HG03439 (cell line): ENCODE measurements around the gene ARMC10.
"Not testable (repeated sequence)": the region's sequence is repeated elsewhere in the genome, so short reads cannot be mapped to it uniquely, and the experiment has no call there.

Source experiments
- ATAC-seq: cut with Tn5 transposase; IDR thresholded peaks from one replicate; pipeline ENCODE4 v1.9.1; 2021; ENCODE audit warnings: mild to moderate bottlenecking, moderate library complexity; ENCODE audit not compliant: unreplicated experiment

ARMC10 gene

GRCh38 chr7:103074519-103075336, at the start of gene ARMC10, which contains the start of gene FBXL13:
ARMC10 (plus strand) TSS chr7:103075140; CDS start chr7:103075273, 133 bp downstream.
FBXL13 (minus strand) TSS chr7:103074796.
- ATAC-seq, result peak; percentile 94

- ATAC-seq, result no peak
These were observed 49.6 kb upstream of the ARMC10 start for GRCh38 chr7:103025341-103025740.

- ATAC-seq, result no peak
These were observed 43.9 kb upstream of the ARMC10 start for GRCh38 chr7:103031024-103031423.

GRCh38 chr7:103031781-103032180, 43.2 kb upstream of the ARMC10 start:
- ATAC-seq, result no peak

- not testable (repeated sequence) for ATAC-seq
These were observed 40.6 kb upstream of the ARMC10 start for GRCh38 chr7:103034318-103034717.

GRCh38 chr7:103037476-103037822, 37.5 kb upstream of the ARMC10 start:
- ATAC-seq, result no peak

- not testable (repeated sequence) for ATAC-seq
These were observed 36.9 kb upstream of the ARMC10 start for GRCh38 chr7:103037823-103038739.

GRCh38 chr7:103041815-103042214, 33.1 kb upstream of the ARMC10 start:
- ATAC-seq, result not testable (repeated sequence)

GRCh38 chr7:103048833-103049232, 26.1 kb upstream of the ARMC10 start:
- ATAC-seq, result no peak

- no peak for ATAC-seq
These were observed 23.4 kb upstream of the ARMC10 start for GRCh38 chr7:103051519-103051918.

GRCh38 chr7:103056006-103056405, 18.9 kb upstream of the ARMC10 start:
- not testable (repeated sequence) for ATAC-seq

GRCh38 chr7:103058122-103058521, 16.8 kb upstream of the ARMC10 start:
- no peak for ATAC-seq

GRCh38 chr7:103059471-103059870, 15.5 kb upstream of the ARMC10 start:
- no peak for ATAC-seq

GRCh38 chr7:103063895-103064294, 11.0 kb upstream of the ARMC10 start:
- ATAC-seq, result no peak

GRCh38 chr7:103065667-103066066, 9.3 kb upstream of the ARMC10 start:
- no peak for ATAC-seq

GRCh38 chr7:103068414-103069403, 6.2 kb upstream of the ARMC10 start:
- ATAC-seq, result no peak

GRCh38 chr7:103071000-103071399, 3.9 kb upstream of the ARMC10 start:
- ATAC-seq, result no peak

GRCh38 chr7:103073989-103074518, 886 bp upstream of the ARMC10 start:
- no peak for ATAC-seq

- ATAC-seq, result peak; percentile 55
These were observed 488 bp downstream of the ARMC10 start for GRCh38 chr7:103075337-103075918.

- no peak for ATAC-seq
These were observed 1.8 kb downstream of the ARMC10 start for GRCh38 chr7:103076764-103077163.
